ENCODE data around the gene SAP25. TPM values are rescaled to one million over a fixed set of nuclear protein-coding genes. Genes with fewer than 3 reads are reported as not detected.

Gene SAP25
- total and polyA plus RNA-seq, 2 of the 8 experiments (the other 6 are each of a cell fraction or from before 2014, with no cell fraction given): 3.6 to 5.8 TPM

DNA sequence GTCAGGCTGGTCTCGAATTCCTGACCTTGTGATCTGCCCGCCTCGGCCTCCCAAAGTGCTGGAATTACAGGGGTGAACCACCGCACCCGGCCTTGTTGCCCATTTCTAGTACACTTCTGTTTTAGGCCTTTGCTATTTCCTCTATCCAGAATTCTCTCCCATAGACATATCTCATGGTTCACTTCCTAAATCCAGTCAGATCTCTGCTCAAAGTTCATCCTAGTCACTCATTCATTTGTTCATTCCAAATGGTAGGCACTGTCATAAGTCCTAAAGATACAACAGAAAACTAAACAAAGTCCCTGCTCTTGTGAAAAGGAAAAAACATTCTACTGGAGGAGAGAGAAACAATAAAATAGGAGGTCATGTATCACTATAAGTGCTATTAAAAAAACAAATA lies 36.3 kb upstream of the SAP25 start (continued):
- TF ChIP-seq, protein P1, sequence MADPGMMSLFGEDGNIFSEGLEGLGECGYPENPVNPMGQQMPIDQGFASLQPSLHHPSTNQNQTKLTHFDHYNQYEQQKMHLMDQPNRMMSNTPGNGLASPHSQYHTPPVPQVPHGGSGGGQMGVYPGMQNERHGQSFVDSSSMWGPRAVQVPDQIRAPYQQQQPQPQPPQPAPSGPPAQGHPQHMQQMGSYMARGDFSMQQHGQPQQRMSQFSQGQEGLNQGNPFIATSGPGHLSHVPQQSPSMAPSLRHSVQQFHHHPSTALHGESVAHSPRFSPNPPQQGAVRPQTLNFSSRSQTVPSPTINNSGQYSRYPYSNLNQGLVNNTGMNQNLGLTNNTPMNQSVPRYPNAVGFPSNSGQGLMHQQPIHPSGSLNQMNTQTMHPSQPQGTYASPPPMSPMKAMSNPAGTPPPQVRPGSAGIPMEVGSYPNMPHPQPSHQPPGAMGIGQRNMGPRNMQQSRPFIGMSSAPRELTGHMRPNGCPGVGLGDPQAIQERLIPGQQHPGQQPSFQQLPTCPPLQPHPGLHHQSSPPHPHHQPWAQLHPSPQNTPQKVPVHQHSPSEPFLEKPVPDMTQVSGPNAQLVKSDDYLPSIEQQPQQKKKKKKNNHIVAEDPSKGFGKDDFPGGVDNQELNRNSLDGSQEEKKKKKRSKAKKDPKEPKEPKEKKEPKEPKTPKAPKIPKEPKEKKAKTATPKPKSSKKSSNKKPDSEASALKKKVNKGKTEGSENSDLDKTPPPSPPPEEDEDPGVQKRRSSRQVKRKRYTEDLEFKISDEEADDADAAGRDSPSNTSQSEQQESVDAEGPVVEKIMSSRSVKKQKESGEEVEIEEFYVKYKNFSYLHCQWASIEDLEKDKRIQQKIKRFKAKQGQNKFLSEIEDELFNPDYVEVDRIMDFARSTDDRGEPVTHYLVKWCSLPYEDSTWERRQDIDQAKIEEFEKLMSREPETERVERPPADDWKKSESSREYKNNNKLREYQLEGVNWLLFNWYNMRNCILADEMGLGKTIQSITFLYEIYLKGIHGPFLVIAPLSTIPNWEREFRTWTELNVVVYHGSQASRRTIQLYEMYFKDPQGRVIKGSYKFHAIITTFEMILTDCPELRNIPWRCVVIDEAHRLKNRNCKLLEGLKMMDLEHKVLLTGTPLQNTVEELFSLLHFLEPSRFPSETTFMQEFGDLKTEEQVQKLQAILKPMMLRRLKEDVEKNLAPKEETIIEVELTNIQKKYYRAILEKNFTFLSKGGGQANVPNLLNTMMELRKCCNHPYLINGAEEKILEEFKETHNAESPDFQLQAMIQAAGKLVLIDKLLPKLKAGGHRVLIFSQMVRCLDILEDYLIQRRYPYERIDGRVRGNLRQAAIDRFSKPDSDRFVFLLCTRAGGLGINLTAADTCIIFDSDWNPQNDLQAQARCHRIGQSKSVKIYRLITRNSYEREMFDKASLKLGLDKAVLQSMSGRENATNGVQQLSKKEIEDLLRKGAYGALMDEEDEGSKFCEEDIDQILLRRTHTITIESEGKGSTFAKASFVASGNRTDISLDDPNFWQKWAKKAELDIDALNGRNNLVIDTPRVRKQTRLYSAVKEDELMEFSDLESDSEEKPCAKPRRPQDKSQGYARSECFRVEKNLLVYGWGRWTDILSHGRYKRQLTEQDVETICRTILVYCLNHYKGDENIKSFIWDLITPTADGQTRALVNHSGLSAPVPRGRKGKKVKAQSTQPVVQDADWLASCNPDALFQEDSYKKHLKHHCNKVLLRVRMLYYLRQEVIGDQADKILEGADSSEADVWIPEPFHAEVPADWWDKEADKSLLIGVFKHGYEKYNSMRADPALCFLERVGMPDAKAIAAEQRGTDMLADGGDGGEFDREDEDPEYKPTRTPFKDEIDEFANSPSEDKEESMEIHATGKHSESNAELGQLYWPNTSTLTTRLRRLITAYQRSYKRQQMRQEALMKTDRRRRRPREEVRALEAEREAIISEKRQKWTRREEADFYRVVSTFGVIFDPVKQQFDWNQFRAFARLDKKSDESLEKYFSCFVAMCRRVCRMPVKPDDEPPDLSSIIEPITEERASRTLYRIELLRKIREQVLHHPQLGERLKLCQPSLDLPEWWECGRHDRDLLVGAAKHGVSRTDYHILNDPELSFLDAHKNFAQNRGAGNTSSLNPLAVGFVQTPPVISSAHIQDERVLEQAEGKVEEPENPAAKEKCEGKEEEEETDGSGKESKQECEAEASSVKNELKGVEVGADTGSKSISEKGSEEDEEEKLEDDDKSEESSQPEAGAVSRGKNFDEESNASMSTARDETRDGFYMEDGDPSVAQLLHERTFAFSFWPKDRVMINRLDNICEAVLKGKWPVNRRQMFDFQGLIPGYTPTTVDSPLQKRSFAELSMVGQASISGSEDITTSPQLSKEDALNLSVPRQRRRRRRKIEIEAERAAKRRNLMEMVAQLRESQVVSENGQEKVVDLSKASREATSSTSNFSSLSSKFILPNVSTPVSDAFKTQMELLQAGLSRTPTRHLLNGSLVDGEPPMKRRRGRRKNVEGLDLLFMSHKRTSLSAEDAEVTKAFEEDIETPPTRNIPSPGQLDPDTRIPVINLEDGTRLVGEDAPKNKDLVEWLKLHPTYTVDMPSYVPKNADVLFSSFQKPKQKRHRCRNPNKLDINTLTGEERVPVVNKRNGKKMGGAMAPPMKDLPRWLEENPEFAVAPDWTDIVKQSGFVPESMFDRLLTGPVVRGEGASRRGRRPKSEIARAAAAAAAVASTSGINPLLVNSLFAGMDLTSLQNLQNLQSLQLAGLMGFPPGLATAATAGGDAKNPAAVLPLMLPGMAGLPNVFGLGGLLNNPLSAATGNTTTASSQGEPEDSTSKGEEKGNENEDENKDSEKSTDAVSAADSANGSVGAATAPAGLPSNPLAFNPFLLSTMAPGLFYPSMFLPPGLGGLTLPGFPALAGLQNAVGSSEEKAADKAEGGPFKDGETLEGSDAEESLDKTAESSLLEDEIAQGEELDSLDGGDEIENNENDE (IDR thresholded peaks at IDR 0.05; ENCODE audit: insufficient replicate concordance, low read length): no peak
- TF ChIP-seq NANOG (IDR thresholded peaks at IDR 0.05; ENCODE audit: insufficient read depth, low read depth, low read length, poor library complexity, severe bottlenecking): no peak
- no peak for TF ChIP-seq BRCA1 (IDR thresholded peaks at IDR 0.05; ENCODE audit: low read depth, low read length)
- no peak for TF ChIP-seq RXRA (IDR thresholded peaks at IDR 0.05; ENCODE audit: insufficient read depth, low read depth, low read length)
- no peak for TF ChIP-seq CTCF (IDR thresholded peaks at IDR 0.05; ENCODE audit: control extremely low read depth in 1 of 3, insufficient read depth in 1 of 3, low read depth in 1 of 3, low read length in 3 of 3)
- TF ChIP-seq RBBP5 (IDR thresholded peaks at IDR 0.05; ENCODE audit: borderline replicate concordance, low read depth, low read length): no peak
- no peak for TF ChIP-seq SIN3A (conservative IDR thresholded peaks at IDR 0.05 in 1 of 2, IDR thresholded peaks at IDR 0.05 in 1 of 2; ENCODE audit: low read depth in 1 of 2, low read length in 2 of 2)
- TF ChIP-seq BACH1 (IDR thresholded peaks at IDR 0.05; ENCODE audit: low read length): no peak
- TF ChIP-seq RFX5 (IDR thresholded peaks at IDR 0.05; ENCODE audit: borderline replicate concordance, low read depth, low read length): no peak
